HEK293 (cell line): ENCODE results near the gene SRGN.

Source experiments
- CTCF ChIA-PET: fragments of 350-600 bp; formaldehyde crosslinking; extraction: SDS; loops from one replicate; lab custom pipeline; 2021; ENCODE audit warnings: antibody characterized with exemption; lab: Yijun Ruan, JAX
- POLR2A ChIA-PET: fragments of 300-600 bp; formaldehyde crosslinking; extraction: SDS; loops from one replicate; lab custom pipeline; 2020; ENCODE audit warnings: antibody characterized with exemption, inconsistent platforms; lab: Yijun Ruan, JAX
- H3K27ac ChIP-seq: fragments of 200-500 bp; sonication (Bioruptor generic); 2 replicates; pipeline ENCODE4 v1.5.1; 2014; ENCODE audit warnings: low read depth, low read length, control low read depth, inconsistent platforms; ENCODE audit errors: extremely low read depth
- H3K36me3 ChIP-seq, 2 experiments: fragments of 200-500 bp in 1 of 2; sonication (Bioruptor generic) in 1 of 2; 1 replicate in 1 of 2; 2 replicates in 1 of 2; pipeline ENCODE4 v1.5.1; 2014 to 2017; ENCODE audit warnings: inconsistent platforms in 2 of 2, low read length in 2 of 2; ENCODE audit not compliant: control insufficient read depth in 2 of 2, insufficient read depth in 1 of 2
- H3K4me1 ChIP-seq: fragments of 200-500 bp; sonication (Bioruptor generic); 2 replicates; pipeline ENCODE4 v1.5.1; 2014; ENCODE audit warnings: mild to moderate bottlenecking, low read length, inconsistent platforms; ENCODE audit not compliant: control insufficient read depth, insufficient read depth
- H3K4me3 ChIP-seq: 2 replicates; pipeline ENCODE4 v1.5.1; 2011; ENCODE audit warnings: low read depth, mild to moderate bottlenecking, control low read depth, low read length, moderate library complexity
- H3K9me3 ChIP-seq: fragments of 200-500 bp; sonication (Bioruptor generic); 2 replicates; pipeline ENCODE4 v1.5.1; 2014; ENCODE audit warnings: low read depth, low read length, inconsistent platforms; ENCODE audit not compliant: control insufficient read depth, insufficient read depth
- KLF16 ChIP-seq: fragments of 450-650 bp; formaldehyde crosslinking; IDR thresholded peaks from 2 replicates; pipeline ENCODE4 v1.5.1; 2017; ENCODE audit warnings: missing biosample characterization, missing genetic modification characterization
- PRDM6 ChIP-seq: fragments of 450-650 bp; formaldehyde crosslinking; IDR thresholded peaks from 2 replicates; pipeline ENCODE4 v1.5.1; 2017; ENCODE audit warnings: missing biosample characterization, missing genetic modification characterization
- SETDB1 ChIP-seq: IDR thresholded peaks from one replicate; pipeline ENCODE4 v1.6.1; 2017; ENCODE audit warnings: mild to moderate bottlenecking, low read length, moderate library complexity, mixed read lengths; ENCODE audit not compliant: insufficient read length
- ZBTB7A ChIP-seq: fragments of 450-650 bp; formaldehyde crosslinking; IDR thresholded peaks from 2 replicates; pipeline ENCODE4 v1.5.1; 2016; ENCODE audit warnings: low read depth, missing biosample characterization, missing genetic modification characterization
- ZIC2 ChIP-seq: fragments of 450-650 bp; formaldehyde crosslinking; IDR thresholded peaks from 2 replicates; pipeline ENCODE4 v1.5.1; 2016; ENCODE audit warnings: missing biosample characterization, missing genetic modification characterization
- ZNF174 ChIP-seq: fragments of 450-650 bp; formaldehyde crosslinking; IDR thresholded peaks from 2 replicates; pipeline ENCODE4 v1.5.0; 2017; ENCODE audit warnings: missing biosample characterization, mild to moderate bottlenecking, missing genetic modification characterization
- ZNF202 ChIP-seq: fragments of 450-650 bp; formaldehyde crosslinking; IDR thresholded peaks from 2 replicates; pipeline ENCODE4 v1.5.1; 2016; ENCODE audit warnings: missing biosample characterization, missing genetic modification characterization, borderline replicate concordance
- ZNF239 ChIP-seq: fragments of 450-650 bp; formaldehyde crosslinking; IDR thresholded peaks from 2 replicates; pipeline ENCODE4 v1.5.1; 2016; ENCODE audit warnings: missing biosample characterization, missing genetic modification characterization
- ZNF266 ChIP-seq: fragments of 450-650 bp; formaldehyde crosslinking; IDR thresholded peaks from 2 replicates; pipeline ENCODE4 v1.5.1; 2016; ENCODE audit warnings: missing biosample characterization, missing genetic modification characterization, low read depth
- ZNF292 ChIP-seq: fragments of 450-650 bp; formaldehyde crosslinking; IDR thresholded peaks from 2 replicates; pipeline ENCODE4 v1.5.1; 2016; ENCODE audit warnings: low read depth, missing biosample characterization, missing genetic modification characterization, borderline replicate concordance
- ZNF354C ChIP-seq: fragments of 450-650 bp; formaldehyde crosslinking; IDR thresholded peaks from 2 replicates; pipeline ENCODE4 v1.5.1; 2016; ENCODE audit warnings: missing biosample characterization, missing genetic modification characterization, low read depth, borderline replicate concordance
- ZNF362 ChIP-seq: fragments of 450-650 bp; formaldehyde crosslinking; IDR thresholded peaks from 2 replicates; pipeline ENCODE4 v1.5.1; 2016; ENCODE audit warnings: missing biosample characterization, missing genetic modification characterization
- ZNF513 ChIP-seq: fragments of 450-650 bp; IDR thresholded peaks from 2 replicates; pipeline ENCODE4 v1.5.1; 2018; ENCODE audit warnings: missing biosample characterization, missing genetic modification characterization
- ZNF654 ChIP-seq: fragments of 450-650 bp; formaldehyde crosslinking; IDR thresholded peaks from 2 replicates; pipeline ENCODE4 v1.5.1; 2016; ENCODE audit warnings: low read depth, missing biosample characterization, missing genetic modification characterization
- ZNF658 ChIP-seq: fragments of 450-650 bp; formaldehyde crosslinking; IDR thresholded peaks from 2 replicates; pipeline ENCODE4; 2016; ENCODE audit warnings: missing biosample characterization, missing genetic modification characterization
- ZNF830 ChIP-seq: fragments of 450-650 bp; IDR thresholded peaks from 2 replicates; pipeline ENCODE4 v1.5.0; 2018; ENCODE audit warnings: missing biosample characterization, missing genetic modification characterization, low read depth, mild to moderate bottlenecking, moderate library complexity
- ZSCAN16 ChIP-seq: fragments of 450-650 bp; formaldehyde crosslinking; IDR thresholded peaks from 2 replicates; pipeline ENCODE4 v1.5.1; 2016; ENCODE audit warnings: missing biosample characterization, missing genetic modification characterization
- TF ChIP-seq, protein P1 (sequence below): fragments of 450-650 bp; formaldehyde crosslinking; IDR thresholded peaks from 2 replicates; pipeline ENCODE4 v1.5.1; 2017; ENCODE audit warnings: missing biosample characterization, missing genetic modification characterization
- TF ChIP-seq, protein P2 (sequence below): fragments of 450-650 bp; formaldehyde crosslinking; IDR thresholded peaks from 2 replicates; pipeline ENCODE4 v1.5.1; 2016; ENCODE audit warnings: missing biosample characterization, missing genetic modification characterization, borderline replicate concordance

Gene SRGN

GRCh38 chr10:69107699-69108098, 19.8 kb downstream of the SRGN start:
- H3K4me1 ChIP-seq, result no peaks in the 10 kb centered on the region
- H3K36me3 ChIP-seq, result no peaks in the 10 kb centered on the region
- H3K4me3 ChIP-seq, result no peak overlapping the region
- ChIA-PET CTCF (no interaction called here), POLR2A (no interaction called here)
- no peaks in the 10 kb centered on the region for H3K9me3 ChIP-seq
- TF ChIP-seq ZNF658 (tag by site-specific recombination), result no peak
- TF ChIP-seq ZNF654, result no peak
- H3K27ac ChIP-seq, result no peak overlapping the region

GRCh38 chr10:69119896-69120295, 32.0 kb downstream of the SRGN start:
- Histone ChIP-seq H3K36me3 (no peaks in the 10 kb centered on the region), H3K4me1 (no peaks in the 10 kb centered on the region), H3K4me3 (no peak overlapping the region)
- ChIA-PET CTCF (interaction anchor here (1.2 kb wide), 1 partner anchor 28 kb away, joined by 3 read pairs; no protein-coding TSS in a partner anchor), POLR2A (no interaction called here)
- TF ChIP-seq, protein P1, sequence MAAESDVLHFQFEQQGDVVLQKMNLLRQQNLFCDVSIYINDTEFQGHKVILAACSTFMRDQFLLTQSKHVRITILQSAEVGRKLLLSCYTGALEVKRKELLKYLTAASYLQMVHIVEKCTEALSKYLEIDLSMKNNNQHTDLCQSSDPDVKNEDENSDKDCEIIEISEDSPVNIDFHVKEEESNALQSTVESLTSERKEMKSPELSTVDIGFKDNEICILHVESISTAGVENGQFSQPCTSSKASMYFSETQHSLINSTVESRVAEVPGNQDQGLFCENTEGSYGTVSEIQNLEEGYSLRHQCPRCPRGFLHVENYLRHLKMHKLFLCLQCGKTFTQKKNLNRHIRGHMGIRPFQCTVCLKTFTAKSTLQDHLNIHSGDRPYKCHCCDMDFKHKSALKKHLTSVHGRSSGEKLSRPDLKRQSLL (tag by site-specific recombination), result no peak
- no peak for TF ChIP-seq ZBTB7A
- TF ChIP-seq ZNF239 (tag by site-specific recombination), result no peak
- TF ChIP-seq, protein P2, sequence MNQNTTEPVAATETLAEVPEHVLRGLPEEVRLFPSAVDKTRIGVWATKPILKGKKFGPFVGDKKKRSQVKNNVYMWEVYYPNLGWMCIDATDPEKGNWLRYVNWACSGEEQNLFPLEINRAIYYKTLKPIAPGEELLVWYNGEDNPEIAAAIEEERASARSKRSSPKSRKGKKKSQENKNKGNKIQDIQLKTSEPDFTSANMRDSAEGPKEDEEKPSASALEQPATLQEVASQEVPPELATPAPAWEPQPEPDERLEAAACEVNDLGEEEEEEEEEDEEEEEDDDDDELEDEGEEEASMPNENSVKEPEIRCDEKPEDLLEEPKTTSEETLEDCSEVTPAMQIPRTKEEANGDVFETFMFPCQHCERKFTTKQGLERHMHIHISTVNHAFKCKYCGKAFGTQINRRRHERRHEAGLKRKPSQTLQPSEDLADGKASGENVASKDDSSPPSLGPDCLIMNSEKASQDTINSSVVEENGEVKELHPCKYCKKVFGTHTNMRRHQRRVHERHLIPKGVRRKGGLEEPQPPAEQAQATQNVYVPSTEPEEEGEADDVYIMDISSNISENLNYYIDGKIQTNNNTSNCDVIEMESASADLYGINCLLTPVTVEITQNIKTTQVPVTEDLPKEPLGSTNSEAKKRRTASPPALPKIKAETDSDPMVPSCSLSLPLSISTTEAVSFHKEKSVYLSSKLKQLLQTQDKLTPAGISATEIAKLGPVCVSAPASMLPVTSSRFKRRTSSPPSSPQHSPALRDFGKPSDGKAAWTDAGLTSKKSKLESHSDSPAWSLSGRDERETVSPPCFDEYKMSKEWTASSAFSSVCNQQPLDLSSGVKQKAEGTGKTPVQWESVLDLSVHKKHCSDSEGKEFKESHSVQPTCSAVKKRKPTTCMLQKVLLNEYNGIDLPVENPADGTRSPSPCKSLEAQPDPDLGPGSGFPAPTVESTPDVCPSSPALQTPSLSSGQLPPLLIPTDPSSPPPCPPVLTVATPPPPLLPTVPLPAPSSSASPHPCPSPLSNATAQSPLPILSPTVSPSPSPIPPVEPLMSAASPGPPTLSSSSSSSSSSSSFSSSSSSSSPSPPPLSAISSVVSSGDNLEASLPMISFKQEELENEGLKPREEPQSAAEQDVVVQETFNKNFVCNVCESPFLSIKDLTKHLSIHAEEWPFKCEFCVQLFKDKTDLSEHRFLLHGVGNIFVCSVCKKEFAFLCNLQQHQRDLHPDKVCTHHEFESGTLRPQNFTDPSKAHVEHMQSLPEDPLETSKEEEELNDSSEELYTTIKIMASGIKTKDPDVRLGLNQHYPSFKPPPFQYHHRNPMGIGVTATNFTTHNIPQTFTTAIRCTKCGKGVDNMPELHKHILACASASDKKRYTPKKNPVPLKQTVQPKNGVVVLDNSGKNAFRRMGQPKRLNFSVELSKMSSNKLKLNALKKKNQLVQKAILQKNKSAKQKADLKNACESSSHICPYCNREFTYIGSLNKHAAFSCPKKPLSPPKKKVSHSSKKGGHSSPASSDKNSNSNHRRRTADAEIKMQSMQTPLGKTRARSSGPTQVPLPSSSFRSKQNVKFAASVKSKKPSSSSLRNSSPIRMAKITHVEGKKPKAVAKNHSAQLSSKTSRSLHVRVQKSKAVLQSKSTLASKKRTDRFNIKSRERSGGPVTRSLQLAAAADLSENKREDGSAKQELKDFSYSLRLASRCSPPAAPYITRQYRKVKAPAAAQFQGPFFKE (tag by site-specific recombination), result no peak
- TF ChIP-seq ZNF354C, result no peak
- TF ChIP-seq SETDB1, result no peak
- 0 out of 2 replicates have a peak, but pooled peaks have one; percentile 9 for TF ChIP-seq PRDM6 (tag by site-specific recombination)
- TF ChIP-seq ZNF292, result no peak
- TF ChIP-seq ZNF830 (tag by site-specific recombination), result no peak
- TF ChIP-seq, all 188 proteins: peak for 1
- H3K9me3 ChIP-seq, result no peaks in the 10 kb centered on the region
- no peak overlapping the region for H3K27ac ChIP-seq

DNA sequence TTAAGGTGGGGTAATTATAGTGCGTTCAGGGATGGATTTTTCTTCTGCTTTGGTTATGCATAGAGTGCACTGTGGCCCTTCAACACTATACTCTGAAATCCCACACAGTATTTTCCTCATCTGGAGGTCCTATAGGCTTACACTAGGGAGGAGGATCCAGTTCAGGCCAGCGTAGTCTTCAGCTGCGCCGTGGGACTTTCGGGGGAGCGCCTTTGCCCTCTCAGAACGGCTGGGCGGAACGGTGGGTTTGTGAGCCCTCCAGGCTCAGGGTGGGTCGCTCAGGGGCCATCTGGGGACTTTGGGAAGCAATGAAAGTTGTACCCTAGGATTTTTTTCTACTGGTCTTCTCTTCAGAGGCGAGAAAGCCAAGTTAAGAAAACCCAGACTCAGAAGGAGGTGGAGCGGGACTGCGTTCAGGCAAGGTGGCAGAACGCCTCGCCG, 35.4 kb downstream of the SRGN start:
- Histone ChIP-seq H3K9me3 (no peaks in the 10 kb centered on the region), H3K36me3 (no peaks in the 10 kb centered on the region), H3K27ac (peak overlapping the region; percentile 63), H3K4me1 (no peaks in the 10 kb centered on the region), H3K4me3 (peak overlapping the region; percentile 71)
- ChIA-PET CTCF (interaction anchor here (0.6 kb wide), 1 partner anchor 142 kb away, joined by 4 read pairs; no protein-coding TSS in a partner anchor), POLR2A (interaction anchor here (0.6 kb wide), 1 partner anchor 73 kb away, joined by 3 read pairs; no protein-coding TSS in a partner anchor)
- TF ChIP-seq ZNF513 (tag by site-specific recombination), result peak; percentile 5; the same call in 1 of the 2 replicates
- no peak for TF ChIP-seq ZNF174 (tag by site-specific recombination)
- no peak for TF ChIP-seq ZNF362 (tag by site-specific recombination)
- TF ChIP-seq KLF16, result no peak
- TF ChIP-seq, protein P1 (tag by site-specific recombination), result no peak
- TF ChIP-seq ZSCAN16 (tag by site-specific recombination), result no peak
- no peak for TF ChIP-seq ZNF266
- no peak for TF ChIP-seq ZNF202 (tag by site-specific recombination)
- no peak for TF ChIP-seq ZIC2 (tag by site-specific recombination)
